T-helper 17 cell (primary cell): ENCODE results near the gene TNNC1. TPM values are rescaled to one million over a fixed set of nuclear protein-coding genes. Genes with fewer than 3 reads are reported as not detected.
A peak's percentile ranks its signal among the peaks of the same experiment; 100 is the strongest.

Experiments used
- ATAC-seq: fragments of 150-1000 bp; cut with Tn5 transposase; 2 replicates; pipeline ENCODE4 v1.10.0; 2021; ENCODE audit warnings: mild to moderate bottlenecking, moderate library complexity
- DNase-seq, 3 donors: peaks; one replicate each; pipeline versions ENCODE4 v3.0.0 to v3.0.0-alpha.2; 2020 to 2021
- H3K9me3 ChIP-seq: one replicate; pipeline ENCODE4 v1.7.0; 2013; ENCODE audit warnings: low read length, mild to moderate bottlenecking; ENCODE audit not compliant: control insufficient read depth, poor library complexity, severe bottlenecking
- H3K27ac Mint-ChIP-seq: one replicate; pipeline ENCODE4 v1.8.0; 2022; ENCODE audit warnings: mild to moderate bottlenecking, moderate library complexity, mixed read lengths
- H3K27me3 Mint-ChIP-seq: one replicate; pipeline ENCODE4 v1.8.0; 2022; ENCODE audit warnings: mixed read lengths
- H3K36me3 Mint-ChIP-seq: one replicate; pipeline ENCODE4 v1.8.0; 2022; ENCODE audit warnings: low read depth, mixed read lengths
- H3K4me1 Mint-ChIP-seq: one replicate; pipeline ENCODE4 v1.8.0; 2022; ENCODE audit warnings: mild to moderate bottlenecking, mixed read lengths
- H3K4me3 Mint-ChIP-seq: one replicate; pipeline ENCODE4 v1.8.0; 2022; ENCODE audit warnings: mild to moderate bottlenecking, moderate library complexity, mixed read lengths
- total RNA-seq, 4 donors: library from RNA in 2 of 4; stranded (reverse) in 2 of 4; gene quantifications; one replicate each; pipeline ENCODE4 v1.2.3 and lab custom pipeline; 2022 to 2026

TNNC1 gene
- total RNA-seq, 2 donors from 2014 or later = 3.7 to 3.8 TPM

DNA sequence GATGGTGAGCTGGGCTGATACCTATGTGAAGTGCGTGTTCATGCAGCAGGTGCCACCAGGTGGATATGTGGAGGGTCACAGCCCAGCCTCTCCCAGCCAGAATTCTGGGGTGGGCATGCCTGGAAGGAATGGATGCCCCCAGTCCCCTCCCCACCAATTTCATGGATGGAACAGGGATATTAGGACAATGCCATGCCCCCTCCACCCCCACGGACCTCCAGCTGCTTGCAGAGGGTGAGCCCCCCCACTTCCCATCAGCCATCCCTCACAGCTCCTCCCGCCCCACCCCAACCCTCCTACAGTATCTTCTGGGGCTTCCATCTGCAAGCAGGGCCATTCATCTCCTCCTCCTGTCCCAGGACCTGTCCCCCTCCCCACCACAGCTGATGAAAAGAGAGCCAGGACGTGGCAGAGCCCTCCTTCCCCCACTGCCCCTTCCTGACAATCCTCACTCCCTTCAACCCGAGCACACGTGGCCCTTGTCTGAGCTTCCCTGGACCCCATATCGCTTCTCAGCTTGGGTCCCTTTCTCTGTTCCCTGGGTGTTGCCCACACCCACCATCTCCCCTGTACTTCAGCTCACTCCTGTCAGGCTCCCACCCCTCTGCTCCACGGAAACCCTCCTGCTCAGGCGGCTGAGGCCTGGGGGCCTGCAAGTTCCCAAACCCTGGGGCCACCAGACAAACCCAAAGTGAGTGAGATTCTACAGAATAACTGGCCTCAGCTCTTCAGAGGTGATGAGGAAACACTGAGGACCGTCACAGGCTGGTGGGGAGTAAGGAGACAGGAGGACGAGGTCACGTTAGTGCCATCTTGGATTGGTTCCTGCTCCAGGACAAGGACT lies 6.1 kb downstream of the TNNC1 start:
- no peaks in the 10 kb centered on the region for H3K36me3 Mint-ChIP-seq
- no peaks in the 10 kb centered on the region for H3K9me3 ChIP-seq
- ATAC-seq (no peak), DNase-seq (no peak)
- H3K4me1 Mint-ChIP-seq = peaks cover 7% of the 10 kb centered on the region
- no peaks in the 10 kb centered on the region for H3K27me3 Mint-ChIP-seq
- H3K4me3 Mint-ChIP-seq = no peak overlapping the region
- H3K27ac Mint-ChIP-seq = peak overlapping the region; percentile 21

DNA sequence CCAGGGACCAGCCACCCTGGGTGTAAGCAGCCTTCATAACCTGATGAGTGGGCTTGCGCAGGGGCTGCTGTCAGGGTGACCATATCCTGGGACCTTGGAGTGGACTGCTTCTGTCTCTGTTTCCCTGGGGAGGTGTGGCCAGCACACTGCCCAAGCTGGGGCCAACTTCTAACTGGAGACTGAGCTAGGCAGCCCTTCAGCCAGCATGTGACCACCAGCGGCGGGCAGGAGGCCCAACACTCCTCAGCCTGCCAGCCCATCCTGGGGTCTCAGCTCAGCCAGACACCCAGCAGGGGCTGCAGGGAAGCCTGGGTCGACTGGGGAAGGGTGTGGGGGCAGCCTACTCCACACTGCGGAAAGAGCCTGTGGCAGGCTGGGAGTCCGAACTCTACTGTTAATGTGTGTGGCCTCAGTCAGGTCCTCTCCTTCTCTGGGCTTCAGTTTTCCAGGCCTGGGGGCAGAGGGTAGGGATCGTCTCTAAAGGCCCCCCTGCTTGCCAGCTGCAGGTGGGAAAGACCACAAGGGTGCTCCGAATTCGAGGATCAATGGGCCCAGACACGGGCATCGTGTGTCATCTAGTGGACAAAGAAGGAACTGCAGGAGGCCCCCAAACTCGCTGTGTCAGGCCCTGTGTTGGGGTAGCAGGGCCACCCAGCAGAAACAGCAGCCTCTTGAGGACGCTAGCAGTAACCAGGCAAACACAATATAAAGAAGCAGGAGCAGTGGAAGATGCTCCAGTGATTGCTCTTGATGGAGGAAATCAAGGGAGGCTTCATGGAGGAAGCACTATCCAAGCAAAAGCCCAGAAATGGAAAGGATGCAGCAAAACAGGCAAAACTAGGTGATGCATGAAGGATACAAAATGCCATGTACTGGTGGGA lies 7.0 kb downstream of the TNNC1 start:
- H3K9me3 ChIP-seq = no peaks in the 10 kb centered on the region
- Mint-ChIP-seq H3K4me3 (no peak overlapping the region), H3K27me3 (no peaks in the 10 kb centered on the region), H3K4me1 (peaks cover 7% of the 10 kb centered on the region), H3K36me3 (no peaks in the 10 kb centered on the region), H3K27ac (peak overlapping the region; percentile 21)
- DNase-seq = peak; percentile 47 to 66 (median 51)
- peak; percentile 69 for ATAC-seq

DNA sequence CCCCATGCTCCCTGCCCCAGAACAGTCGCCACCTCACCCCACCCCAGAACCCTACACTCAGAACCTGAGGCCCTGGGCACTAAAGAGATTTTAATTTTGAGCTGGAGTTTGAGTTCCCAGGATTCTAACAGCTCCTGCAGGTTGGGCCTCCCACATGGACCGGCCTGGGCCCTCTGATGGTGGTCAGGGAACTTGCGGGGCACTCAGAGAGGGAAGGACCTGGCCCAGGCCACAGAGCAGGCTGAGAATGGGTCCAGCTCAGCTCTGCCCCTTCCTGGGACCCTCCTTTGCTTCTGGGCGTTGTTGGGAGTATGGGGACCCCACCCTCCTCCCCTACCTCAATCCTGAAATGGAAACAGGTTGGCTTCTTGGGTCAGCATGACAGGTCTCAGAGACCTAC lies 7.8 kb downstream of the TNNC1 start:
- H3K9me3 ChIP-seq = no peaks in the 10 kb centered on the region
- no peak overlapping the region for H3K4me3 Mint-ChIP-seq
- DNase-seq (no peak), ATAC-seq (no peak)
- H3K36me3 Mint-ChIP-seq = no peaks in the 10 kb centered on the region
- H3K4me1 Mint-ChIP-seq = peaks cover 7% of the 10 kb centered on the region
- H3K27ac Mint-ChIP-seq = no peak overlapping the region
- no peaks in the 10 kb centered on the region for H3K27me3 Mint-ChIP-seq

DNA sequence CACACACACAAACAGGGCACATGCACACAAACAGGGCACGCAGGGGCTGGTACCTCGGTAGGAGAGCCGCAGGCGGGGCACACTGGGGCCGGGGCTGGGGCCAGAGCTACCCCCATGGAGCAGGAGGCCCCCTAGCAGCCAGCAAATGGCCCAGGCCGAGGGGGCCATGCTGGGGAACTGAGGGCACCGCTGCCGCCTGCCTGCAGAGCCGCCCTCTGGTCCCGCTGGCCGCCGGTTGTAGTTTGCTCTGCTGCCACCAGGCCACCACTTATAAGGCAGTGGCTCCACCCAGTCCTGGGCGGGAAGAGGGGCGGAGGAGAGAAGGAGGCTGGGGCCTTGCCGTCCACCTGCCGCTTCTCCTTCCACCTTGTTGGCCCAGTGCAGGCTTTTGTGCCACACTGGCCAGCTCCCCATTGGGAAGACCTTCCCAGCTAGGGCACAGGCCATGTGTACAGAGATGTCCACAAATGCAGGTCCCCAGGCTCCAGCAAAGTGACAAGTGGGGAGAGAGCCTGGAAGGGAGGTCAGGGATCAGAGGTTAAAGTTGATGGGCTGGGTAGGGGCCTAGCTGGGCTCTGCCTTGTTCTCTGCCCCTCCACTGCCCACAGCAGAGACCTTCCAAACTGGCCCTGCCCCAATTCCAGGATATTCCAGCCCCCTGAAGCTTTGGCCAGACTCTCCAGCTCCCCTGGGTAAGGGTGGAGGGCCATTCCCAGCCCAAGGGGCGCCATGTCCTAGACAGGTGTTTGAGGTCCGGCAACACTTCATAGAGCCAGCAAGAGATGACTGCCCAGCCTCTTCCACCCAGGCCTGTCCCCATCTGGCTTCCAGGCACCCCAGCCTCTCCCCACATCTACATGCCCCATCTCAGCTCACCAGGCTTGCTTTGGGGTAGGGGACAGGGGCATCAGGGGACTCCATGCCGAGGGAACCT lies 8.7 kb downstream of the TNNC1 start, which contains the start of gene SEMA3G:
TSS of gene SEMA3G (minus strand) at position 244 of the 934 bp plus-strand sequence. CDS start at position 168, 76 bp downstream.
- no peaks in the 10 kb centered on the region for H3K9me3 ChIP-seq
- no peaks in the 10 kb centered on the region for H3K27me3 Mint-ChIP-seq
- DNase-seq = peak; percentile 64 to 67 (median 66)
- peak within 1 kb of the TSS; percentile 33 for H3K4me3 Mint-ChIP-seq
- H3K27ac Mint-ChIP-seq = no peak within 1 kb of the TSS
- no peaks in the 10 kb centered on the region for H3K36me3 Mint-ChIP-seq
- ATAC-seq = peak; percentile 98
- H3K4me1 Mint-ChIP-seq = peaks cover 7% of the 10 kb centered on the region

DNA sequence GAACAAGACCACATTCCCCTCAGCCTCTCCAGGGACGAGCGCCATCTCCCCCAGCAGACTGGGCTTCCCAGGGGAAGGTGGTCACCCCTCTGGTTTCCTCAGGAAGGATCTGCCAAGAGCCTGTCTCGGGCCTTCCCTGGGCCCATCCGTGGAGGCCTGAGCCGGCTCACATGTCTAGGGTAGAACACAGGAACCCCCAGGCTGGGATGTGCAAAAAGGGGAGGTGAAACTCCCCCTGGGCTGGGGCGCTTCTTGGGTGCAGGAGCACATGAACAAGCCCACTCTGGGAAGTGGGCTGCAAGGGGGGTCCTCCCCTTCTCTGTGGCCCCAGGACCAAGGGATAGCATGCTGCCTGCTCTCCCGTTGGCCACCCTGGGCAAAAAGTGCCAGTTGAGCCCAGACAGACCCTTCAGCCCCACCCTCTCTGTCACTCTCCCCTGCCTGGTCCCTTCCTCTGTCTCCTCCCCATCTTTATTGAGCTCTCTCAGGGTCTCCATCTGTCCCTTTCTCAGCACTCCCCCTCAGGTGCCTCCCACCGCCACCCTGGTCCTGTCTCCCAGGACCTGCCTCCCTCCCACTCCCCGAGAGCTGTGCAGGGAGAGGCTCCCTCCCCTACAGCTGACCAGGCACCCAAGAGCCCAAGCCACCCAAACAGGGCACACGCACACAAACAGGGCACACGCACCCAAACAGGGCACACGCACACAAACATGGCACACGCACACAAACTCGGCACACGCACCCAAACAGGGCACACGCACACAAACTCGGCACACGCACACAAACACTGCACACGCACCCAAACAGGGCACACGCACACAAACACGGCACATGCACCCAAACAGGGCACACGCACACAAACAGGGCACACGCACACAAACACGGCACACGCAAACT lies 9.8 kb downstream of the TNNC1 start:
- no peaks in the 10 kb centered on the region for H3K36me3 Mint-ChIP-seq
- H3K4me1 Mint-ChIP-seq = peaks cover 7% of the 10 kb centered on the region
- no peak for DNase-seq
- no peak overlapping the region for H3K4me3 Mint-ChIP-seq
- H3K9me3 ChIP-seq = no peaks in the 10 kb centered on the region
- H3K27ac Mint-ChIP-seq = no peak overlapping the region
- no peak for ATAC-seq
- H3K27me3 Mint-ChIP-seq = no peaks in the 10 kb centered on the region

DNA sequence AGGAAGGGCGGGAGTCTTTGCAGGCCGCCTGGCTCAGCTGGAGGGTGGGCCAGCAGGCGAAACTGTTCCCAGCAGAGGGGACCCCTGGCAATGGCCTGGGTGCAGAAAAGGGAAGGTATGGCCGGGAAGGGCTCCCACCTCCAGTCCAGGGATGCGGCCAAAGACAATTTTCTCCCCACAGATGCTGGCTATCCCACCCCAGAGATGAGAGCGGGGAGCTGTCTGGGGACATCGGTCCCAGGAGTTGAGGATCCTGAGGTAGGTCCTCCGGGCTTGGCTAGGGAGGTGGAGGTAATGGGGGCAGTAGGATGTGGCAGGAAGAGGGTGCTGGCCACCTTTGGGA lies 10.6 kb downstream of the TNNC1 start:
- Mint-ChIP-seq H3K4me1 (peaks cover 7% of the 10 kb centered on the region), H3K27ac (no peak overlapping the region), H3K4me3 (no peak overlapping the region), H3K27me3 (no peaks in the 10 kb centered on the region), H3K36me3 (no peaks in the 10 kb centered on the region)
- no peak for DNase-seq
- ATAC-seq = no peak
- no peaks in the 10 kb centered on the region for H3K9me3 ChIP-seq

DNA sequence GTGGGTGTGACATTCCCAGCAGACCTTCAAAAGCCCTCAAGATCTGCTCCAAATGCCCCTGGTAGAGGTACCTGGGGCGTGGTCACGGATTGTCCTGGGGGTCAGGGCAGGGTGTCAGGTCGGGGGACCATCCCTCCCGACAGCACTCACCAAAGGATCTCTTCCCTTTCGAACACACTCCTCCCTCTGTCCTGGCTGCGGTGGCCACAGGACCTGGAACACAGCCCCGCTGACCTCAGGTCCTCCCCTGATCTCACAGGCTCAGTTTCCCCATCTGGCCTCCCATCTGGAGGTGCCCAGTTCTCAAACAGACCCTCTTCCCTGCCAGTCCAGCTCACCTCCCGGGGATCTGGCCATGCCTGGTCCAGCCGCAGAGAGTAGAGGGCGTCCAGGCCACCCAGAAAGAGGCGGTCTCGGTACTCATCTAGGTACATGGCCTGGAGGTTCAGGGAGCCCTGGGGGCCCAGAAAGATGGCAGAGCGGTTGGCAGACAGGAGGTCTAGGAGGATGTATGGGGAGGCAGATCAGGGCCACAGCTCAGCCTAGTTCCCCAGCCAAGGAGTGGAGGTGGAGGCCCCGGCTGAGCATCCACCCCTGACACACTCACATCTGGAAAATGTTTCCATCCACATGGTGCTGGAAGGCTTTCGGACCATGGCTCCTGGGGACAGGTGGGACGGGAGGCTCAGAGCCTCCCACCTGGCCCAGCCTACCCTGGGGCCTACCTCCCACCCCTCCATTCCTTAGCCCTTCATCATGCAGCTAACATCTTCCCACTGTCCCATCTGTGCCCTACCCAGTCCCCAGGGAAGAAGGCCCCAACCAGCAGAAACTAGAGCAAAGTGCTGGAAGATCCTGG lies 11.2 kb downstream of the TNNC1 start:
- DNase-seq (no peak), ATAC-seq (no peak)
- no peaks in the 10 kb centered on the region for H3K36me3 Mint-ChIP-seq
- no peaks in the 10 kb centered on the region for H3K9me3 ChIP-seq
- H3K4me1 Mint-ChIP-seq = peaks cover 7% of the 10 kb centered on the region
- H3K27ac Mint-ChIP-seq = no peak overlapping the region
- H3K4me3 Mint-ChIP-seq = no peak overlapping the region
- H3K27me3 Mint-ChIP-seq = no peaks in the 10 kb centered on the region

DNA sequence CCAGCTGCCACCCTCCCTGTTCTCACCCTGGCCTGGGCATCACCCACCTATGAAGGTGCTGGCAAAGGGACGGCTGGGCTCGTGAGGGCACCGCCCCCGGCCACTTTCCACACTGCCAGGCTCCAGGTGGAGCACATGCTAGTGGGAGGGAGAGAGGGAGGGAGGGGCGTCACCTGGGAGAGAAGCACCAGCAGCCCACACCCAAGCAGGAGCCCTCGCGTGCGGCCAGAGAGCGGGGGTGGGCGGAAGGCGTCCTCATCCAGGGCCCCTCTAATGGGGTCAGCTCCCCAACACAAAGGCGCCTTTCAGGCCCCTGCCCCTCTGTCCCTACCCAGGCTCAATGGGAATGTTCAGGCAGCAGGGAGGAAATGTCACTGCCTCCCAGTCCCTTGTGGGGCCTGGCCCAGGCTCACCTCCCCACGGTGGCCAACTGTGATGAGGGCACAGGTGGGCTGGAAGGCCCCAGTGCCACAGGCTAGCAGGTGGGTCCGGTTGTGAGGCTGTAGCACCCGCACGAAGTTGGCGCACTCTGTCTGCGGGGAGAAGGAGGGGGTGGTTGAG lies 12.0 kb downstream of the TNNC1 start:
- peaks cover 3% of the 10 kb centered on the region for H3K4me1 Mint-ChIP-seq
- no peaks in the 10 kb centered on the region for H3K27me3 Mint-ChIP-seq
- no peak for ATAC-seq
- H3K36me3 Mint-ChIP-seq = no peaks in the 10 kb centered on the region
- H3K27ac Mint-ChIP-seq = no peak overlapping the region
- no peaks in the 10 kb centered on the region for H3K9me3 ChIP-seq
- no peak overlapping the region for H3K4me3 Mint-ChIP-seq
- DNase-seq = no peak

DNA sequence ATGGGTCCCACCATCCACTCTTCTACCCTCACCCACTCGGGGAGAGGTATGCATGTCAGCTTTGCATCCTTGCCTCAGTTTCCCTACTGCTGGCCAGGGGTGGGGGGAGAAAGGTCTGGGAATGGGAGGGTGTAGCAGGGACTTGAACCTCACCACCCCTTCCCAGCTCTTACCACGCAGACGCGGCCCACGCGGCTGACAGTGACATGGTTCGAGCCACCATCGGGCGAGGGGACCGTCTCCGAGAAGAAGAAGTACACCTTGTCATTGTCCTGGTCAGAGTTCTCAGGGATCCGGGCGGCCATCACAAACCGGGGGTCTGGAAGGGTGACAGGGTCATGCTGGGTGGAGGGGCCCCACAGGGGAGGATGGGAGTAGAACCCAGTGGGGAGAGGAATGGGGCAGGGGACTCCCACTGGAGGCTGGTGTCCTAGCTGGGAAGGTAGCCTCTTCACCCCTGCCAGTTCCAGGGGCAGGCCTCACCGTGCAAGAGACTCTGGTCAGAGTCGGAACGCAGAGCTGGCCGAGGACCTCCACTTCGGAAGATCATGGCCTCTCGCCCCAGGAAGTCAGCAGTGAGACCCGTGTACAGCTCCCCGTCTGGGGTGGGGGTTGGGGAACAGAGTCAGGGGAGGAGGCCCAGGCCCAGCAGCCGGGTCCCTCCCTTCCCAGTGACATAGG lies 12.6 kb downstream of the TNNC1 start:
- Mint-ChIP-seq H3K36me3 (no peaks in the 10 kb centered on the region), H3K27ac (no peak overlapping the region), H3K4me1 (peaks cover 2% of the 10 kb centered on the region), H3K27me3 (no peaks in the 10 kb centered on the region), H3K4me3 (no peak overlapping the region)
- no peak for ATAC-seq
- no peak for DNase-seq
- H3K9me3 ChIP-seq = no peaks in the 10 kb centered on the region

DNA sequence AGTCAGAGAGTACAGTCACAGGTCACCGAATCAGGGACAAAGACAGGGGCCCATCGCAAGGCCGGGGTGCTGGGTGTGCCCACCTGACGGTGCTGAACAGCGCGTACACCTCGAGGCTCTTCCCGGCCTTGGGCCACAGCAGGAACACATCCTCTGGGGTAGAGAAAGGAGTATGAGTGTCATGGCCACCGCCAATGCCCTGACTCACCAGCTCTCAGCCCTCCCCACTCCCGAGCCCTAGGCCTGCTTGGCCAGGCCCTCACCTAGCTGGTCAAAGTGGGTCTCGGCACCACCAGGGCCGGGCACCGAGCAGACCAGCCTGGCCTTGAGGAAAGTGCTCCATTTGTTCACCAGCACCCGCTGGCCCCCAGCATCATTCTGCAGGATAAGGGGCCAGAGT lies 13.2 kb downstream of the TNNC1 start:
- Mint-ChIP-seq H3K27me3 (no peaks in the 10 kb centered on the region), H3K4me3 (no peak overlapping the region), H3K4me1 (peaks cover 2% of the 10 kb centered on the region), H3K27ac (no peak overlapping the region), H3K36me3 (no peaks in the 10 kb centered on the region)
- ATAC-seq = no peak
- DNase-seq = no peak
- H3K9me3 ChIP-seq = no peaks in the 10 kb centered on the region

DNA sequence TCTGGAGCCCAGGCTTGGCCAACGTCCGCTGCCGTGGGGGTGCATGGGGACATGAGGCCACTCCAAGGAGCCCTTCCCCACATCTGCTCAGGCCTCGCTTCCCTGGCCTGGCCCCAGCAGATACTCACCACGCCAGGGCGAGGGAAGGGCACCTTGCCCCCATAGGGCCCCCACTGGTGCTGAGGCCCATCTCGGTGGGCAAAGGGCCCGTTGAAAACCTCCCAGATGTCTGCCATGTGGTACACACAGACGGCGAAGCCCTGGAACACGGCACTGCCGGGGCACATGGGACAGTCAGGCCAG lies 13.6 kb downstream of the TNNC1 start:
- H3K27ac Mint-ChIP-seq = no peak overlapping the region
- no peak overlapping the region for H3K4me3 Mint-ChIP-seq
- peaks cover 2% of the 10 kb centered on the region for H3K4me1 Mint-ChIP-seq
- no peaks in the 10 kb centered on the region for H3K27me3 Mint-ChIP-seq
- H3K36me3 Mint-ChIP-seq = no peaks in the 10 kb centered on the region
- ATAC-seq = no peak
- no peak for DNase-seq
- no peaks in the 10 kb centered on the region for H3K9me3 ChIP-seq
